ENCODE measurements around the gene PRCD.

DNA sequence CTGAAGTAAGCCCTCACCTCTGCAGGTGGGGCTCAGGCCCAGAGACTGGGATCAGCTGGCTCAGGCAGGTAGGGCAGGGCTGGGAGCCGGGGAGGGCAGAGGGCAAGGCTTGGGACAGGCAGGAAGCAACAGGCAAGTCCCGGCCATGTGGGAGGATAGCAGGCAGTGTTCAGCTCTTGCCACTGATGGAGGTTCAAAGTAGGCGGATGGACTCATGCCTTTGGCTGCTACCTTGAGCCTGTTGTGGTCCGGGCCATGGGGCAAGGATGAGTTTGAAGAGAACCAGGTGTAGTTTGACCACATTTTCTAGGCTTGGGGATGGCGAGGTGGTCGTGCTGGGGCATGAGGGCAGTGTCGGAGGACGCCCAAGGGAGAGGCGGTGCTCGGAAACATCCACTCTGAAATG is 2.7 kb downstream of the PRCD start:
- TF ChIP-seq, protein P1, sequence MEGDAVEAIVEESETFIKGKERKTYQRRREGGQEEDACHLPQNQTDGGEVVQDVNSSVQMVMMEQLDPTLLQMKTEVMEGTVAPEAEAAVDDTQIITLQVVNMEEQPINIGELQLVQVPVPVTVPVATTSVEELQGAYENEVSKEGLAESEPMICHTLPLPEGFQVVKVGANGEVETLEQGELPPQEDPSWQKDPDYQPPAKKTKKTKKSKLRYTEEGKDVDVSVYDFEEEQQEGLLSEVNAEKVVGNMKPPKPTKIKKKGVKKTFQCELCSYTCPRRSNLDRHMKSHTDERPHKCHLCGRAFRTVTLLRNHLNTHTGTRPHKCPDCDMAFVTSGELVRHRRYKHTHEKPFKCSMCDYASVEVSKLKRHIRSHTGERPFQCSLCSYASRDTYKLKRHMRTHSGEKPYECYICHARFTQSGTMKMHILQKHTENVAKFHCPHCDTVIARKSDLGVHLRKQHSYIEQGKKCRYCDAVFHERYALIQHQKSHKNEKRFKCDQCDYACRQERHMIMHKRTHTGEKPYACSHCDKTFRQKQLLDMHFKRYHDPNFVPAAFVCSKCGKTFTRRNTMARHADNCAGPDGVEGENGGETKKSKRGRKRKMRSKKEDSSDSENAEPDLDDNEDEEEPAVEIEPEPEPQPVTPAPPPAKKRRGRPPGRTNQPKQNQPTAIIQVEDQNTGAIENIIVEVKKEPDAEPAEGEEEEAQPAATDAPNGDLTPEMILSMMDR (IDR thresholded peaks at IDR 0.05; ENCODE audit: borderline replicate concordance, extremely low read depth, low read length, poor library complexity, severe bottlenecking) = no peak
- no peak for TF ChIP-seq EZH2 (IDR thresholded peaks at IDR 0.05; ENCODE audit: borderline replicate concordance, low read depth, low read length, severe bottlenecking)

Measured in DND-41 (cell line).